Kidney epithelial cell (primary cell): ENCODE data around the gene HS3ST2. TPM values are rescaled to one million over a fixed set of nuclear protein-coding genes. Genes with fewer than 3 reads are reported as not detected.
"Not testable (repeated sequence)": the region's sequence is repeated elsewhere in the genome, so short reads cannot be mapped to it uniquely, and the experiment has no call there.

Source experiments
- DNase-seq: peaks from one replicate; pipeline ENCODE4 v3.0.0-alpha.2; 2010; ENCODE audit warnings: low read depth
- H3K27me3 ChIP-seq: 2 replicates; pipeline ENCODE4 v1.6.0; 2011; ENCODE audit warnings: low read length; ENCODE audit not compliant: control insufficient read depth, insufficient read depth
- H3K36me3 ChIP-seq: 2 replicates; pipeline ENCODE4 v1.5.1; 2011; ENCODE audit warnings: low read length; ENCODE audit not compliant: control insufficient read depth, insufficient read depth
- H3K4me3 ChIP-seq: 2 replicates; pipeline ENCODE4 v1.5.1; 2011; ENCODE audit warnings: low read depth, mild to moderate bottlenecking, control low read depth, low read length
- total RNA-seq: library from RNA; depleted of rRNA; stranded (reverse); fragments of >200 nt; gene quantifications from 2 replicates; pipeline ENCODE4 v1.2.3, GENCODE V29; 2015
- TF ChIP-seq, protein P1 (sequence below): IDR thresholded peaks from 2 replicates; pipeline ENCODE4 v1.5.1; 2011; ENCODE audit warnings: mild to moderate bottlenecking, moderate library complexity, low read length, control low read depth, inconsistent platforms; ENCODE audit not compliant: insufficient read depth, poor library complexity, severe bottlenecking

HS3ST2 gene
- total RNA-seq, 1 donor from 2014 or later: 2.5 TPM

DNA sequence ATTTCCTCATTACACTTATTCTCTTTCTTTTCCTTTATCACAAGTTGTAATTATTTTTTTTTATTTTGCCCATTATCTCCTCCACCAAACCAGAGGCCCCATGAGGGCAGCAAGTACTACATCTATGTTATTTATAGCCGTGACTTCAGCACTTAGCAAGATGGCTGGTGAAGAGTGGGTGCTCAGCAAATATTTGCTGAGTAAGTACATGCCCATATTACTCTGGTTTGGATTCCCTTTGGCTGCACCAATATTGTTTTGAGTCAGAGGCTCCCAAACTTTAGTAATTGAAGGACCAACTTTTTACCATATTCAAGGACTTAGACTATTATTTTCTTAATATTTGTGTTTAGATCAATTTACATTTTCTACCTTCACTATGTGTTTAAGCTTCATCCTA is 83.2 kb downstream of the HS3ST2 start:
- H3K36me3 ChIP-seq: no peaks in the 10 kb centered on the region
- no peak overlapping the region for H3K4me3 ChIP-seq
- TF ChIP-seq, protein P1, sequence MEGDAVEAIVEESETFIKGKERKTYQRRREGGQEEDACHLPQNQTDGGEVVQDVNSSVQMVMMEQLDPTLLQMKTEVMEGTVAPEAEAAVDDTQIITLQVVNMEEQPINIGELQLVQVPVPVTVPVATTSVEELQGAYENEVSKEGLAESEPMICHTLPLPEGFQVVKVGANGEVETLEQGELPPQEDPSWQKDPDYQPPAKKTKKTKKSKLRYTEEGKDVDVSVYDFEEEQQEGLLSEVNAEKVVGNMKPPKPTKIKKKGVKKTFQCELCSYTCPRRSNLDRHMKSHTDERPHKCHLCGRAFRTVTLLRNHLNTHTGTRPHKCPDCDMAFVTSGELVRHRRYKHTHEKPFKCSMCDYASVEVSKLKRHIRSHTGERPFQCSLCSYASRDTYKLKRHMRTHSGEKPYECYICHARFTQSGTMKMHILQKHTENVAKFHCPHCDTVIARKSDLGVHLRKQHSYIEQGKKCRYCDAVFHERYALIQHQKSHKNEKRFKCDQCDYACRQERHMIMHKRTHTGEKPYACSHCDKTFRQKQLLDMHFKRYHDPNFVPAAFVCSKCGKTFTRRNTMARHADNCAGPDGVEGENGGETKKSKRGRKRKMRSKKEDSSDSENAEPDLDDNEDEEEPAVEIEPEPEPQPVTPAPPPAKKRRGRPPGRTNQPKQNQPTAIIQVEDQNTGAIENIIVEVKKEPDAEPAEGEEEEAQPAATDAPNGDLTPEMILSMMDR: no peak
- no peak for DNase-seq
- H3K27me3 ChIP-seq: no peaks in the 10 kb centered on the region

GRCh38 chr16:22898131-22898530 is 84.2 kb downstream of the HS3ST2 start:
- Histone ChIP-seq H3K4me3 (no peak overlapping the region), H3K36me3 (no peaks in the 10 kb centered on the region), H3K27me3 (no peaks in the 10 kb centered on the region)
- TF ChIP-seq, protein P1: no peak
- no peak for DNase-seq

DNA sequence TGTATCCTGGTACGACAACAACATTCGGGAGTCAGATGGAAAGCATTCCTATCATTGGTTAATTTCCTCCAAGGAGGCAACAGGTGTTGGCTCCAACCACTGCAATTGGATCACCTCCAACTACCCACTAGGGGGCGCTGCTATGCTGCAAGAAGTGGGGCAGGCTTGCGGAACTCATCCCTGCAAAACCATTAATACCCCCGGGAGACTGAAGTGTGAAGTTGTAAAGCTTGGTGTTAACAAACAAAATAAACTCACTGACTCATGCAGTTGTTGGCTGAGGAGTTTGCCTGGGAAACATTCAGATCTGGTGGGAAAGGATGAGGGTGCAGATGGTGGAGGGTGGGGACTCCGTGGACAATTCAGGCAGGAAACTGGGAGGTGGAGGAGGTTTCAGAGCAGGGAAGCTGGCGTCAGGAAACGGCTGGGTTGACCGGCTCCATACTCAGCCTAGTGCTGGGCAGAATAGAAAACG is 84.9 kb downstream of the HS3ST2 start:
- Histone ChIP-seq H3K4me3 (no peak overlapping the region), H3K36me3 (no peaks in the 10 kb centered on the region), H3K27me3 (no peaks in the 10 kb centered on the region)
- TF ChIP-seq, protein P1: peak; percentile 81
- peak; percentile 29 for DNase-seq

GRCh38 chr16:22899567-22899966 is 85.6 kb downstream of the HS3ST2 start:
- not testable (repeated sequence) for H3K4me3 ChIP-seq, H3K36me3 ChIP-seq, DNase-seq, H3K27me3 ChIP-seq

DNA sequence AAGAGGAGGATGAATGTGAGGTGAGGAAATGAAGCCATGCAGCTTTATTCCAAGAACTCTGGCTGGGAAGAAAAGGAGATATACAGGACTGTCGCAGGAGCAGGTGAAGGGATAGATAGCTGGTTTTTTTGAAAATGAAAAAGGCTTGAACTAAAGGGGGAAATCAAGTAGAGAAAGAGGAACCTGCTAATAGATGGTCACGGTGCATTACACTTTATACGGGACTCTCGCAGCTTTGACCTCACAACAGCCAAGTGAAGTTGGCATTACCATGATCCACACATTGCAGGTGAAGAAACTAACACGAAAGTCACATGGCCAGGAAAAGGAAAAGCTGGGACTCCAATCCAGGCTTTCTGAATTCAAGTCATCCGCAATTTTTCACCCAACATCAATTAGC is 86.9 kb downstream of the HS3ST2 start:
- DNase-seq: no peak
- no peak overlapping the region for H3K4me3 ChIP-seq

GRCh38 chr16:22901563-22901962 is 87.6 kb downstream of the HS3ST2 start:
- H3K27me3 ChIP-seq: no peaks in the 10 kb centered on the region
- no peak overlapping the region for H3K4me3 ChIP-seq
- H3K36me3 ChIP-seq: no peaks in the 10 kb centered on the region
- TF ChIP-seq, protein P1: no peak
- DNase-seq: no peak

More for the DNA sequence above, 86.9 kb downstream of the HS3ST2 start:
- no peaks in the 10 kb centered on the region for H3K27me3 ChIP-seq
- no peaks in the 10 kb centered on the region for H3K36me3 ChIP-seq
- TF ChIP-seq, protein P1: no peak
